Hematopoietic multipotent progenitor cell treated with erythropoietin and hydrocortisone succinate and interleukin-3 and kit ligand, for 6 days (in vitro differentiated cells): Measurements from ENCODE around the gene SIRPD.
"Not testable (repeated sequence)": the region's sequence is repeated elsewhere in the genome, so short reads cannot be mapped to it uniquely, and the experiment has no call there.

Experiments used
- DNase-seq: peaks from one replicate; pipeline ENCODE4 v3.0.0-alpha.2; 2015

The SIRPD gene

DNA sequence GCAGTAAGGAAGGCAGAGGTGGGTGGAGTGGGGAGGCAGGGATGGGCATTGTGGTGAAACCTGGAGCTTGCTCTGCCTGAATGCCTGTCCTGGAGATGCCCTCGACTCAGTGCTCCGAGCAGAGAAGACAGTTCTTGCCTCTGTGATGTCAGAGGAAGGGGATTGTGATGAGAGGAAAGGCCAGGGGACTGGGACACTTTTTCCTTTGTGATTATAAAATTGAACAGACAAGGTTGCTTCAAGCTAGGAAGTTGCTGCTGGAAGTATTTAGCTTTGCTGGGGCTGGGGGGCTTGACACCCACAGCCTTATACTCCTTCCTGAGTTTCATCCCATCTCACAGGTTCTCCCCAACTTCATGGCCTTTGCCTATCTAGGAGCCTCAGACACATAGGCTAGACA, at the start of gene SIRPD:
TSS of gene SIRPD (minus strand) at position 101 of the 400 bp plus-strand sequence. CDS start at position 49, 52 bp downstream.
- DNase-seq: no peak

DNA sequence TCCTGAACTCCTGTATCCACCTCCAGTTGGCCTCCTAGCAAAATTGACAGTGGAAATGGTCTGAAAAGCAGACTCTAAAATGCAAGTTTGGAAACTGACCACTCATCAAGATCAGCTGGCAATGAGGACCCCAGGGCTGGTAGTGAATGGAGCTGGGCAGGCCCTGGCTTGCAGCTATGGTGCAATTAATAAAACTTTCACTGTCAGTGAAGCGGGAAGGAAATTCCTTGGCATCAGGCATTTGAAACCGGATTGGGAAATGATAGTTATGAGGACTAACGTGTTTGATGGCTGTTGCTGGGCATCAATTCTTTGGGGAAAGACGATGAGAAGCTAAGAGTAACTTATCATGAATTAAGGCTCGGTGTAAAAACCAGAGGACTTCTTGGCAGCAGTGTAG, 43.2 kb upstream of the SIRPD start:
- DNase-seq: no peak

DNA sequence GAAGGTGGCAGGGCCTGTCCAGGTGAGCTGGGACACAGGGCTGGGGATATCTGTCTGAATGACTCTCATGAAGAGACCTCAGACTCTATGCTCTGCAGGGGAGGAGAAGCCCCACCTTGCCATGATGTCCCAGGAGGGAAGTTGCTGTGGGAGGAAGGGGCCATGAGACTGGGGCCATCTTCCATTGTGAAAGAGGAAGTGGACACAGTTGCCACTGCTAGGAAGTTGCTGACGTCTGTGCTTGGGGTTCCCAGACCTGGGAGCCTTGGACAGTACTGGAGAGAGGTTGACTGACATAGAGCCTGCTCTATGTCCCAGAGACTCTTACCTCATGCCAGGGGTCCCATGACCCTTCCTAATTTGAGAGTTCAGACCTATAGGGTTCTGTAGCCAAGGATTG, 37.8 kb upstream of the SIRPD start:
- peak; percentile 22 for DNase-seq

DNA sequence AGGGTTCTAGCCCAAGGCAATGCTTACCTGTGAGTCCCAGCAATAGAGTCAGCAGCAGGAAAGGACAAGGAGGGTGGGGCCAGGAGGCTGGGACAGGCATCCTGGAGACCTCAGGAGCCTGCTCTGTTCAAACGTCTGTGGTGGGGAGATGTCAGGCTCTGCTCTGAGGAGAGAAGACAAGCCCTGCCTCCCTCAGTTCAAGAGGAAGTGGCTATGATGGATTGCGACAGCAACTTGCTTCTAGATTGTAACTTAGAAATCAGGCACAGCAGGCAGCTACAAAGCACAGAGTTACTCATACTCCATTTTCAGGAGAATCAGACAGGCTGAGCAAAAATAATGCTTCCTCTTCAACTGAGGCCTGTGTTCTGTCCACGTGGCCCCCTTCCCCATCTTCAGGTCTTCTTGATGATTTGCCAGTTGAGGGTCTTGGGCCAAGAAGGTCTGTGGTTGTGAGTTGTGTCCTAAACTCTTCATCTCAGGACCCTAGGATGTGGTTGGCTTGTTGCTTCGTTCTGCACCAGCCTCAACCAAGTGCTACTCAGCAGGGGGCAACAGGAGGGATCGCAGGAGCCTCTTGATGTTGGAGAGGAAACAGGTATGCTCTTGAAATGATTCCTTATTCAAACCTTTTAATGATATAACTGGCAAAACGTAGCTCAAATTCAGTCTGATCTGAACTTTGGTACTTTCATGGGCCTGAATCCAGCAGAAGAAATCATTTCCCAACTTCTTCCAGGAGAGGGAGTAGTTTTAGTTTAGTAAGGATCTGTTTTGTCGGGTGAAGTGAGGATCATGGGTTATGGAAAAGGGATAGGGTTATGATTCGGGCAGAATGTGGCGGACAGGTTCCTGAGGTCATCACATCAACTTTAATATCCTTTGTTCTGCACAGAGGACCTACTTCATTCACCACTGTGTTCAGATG, 31.3 kb upstream of the SIRPD start:
- DNase-seq: peak; percentile 85

DNA sequence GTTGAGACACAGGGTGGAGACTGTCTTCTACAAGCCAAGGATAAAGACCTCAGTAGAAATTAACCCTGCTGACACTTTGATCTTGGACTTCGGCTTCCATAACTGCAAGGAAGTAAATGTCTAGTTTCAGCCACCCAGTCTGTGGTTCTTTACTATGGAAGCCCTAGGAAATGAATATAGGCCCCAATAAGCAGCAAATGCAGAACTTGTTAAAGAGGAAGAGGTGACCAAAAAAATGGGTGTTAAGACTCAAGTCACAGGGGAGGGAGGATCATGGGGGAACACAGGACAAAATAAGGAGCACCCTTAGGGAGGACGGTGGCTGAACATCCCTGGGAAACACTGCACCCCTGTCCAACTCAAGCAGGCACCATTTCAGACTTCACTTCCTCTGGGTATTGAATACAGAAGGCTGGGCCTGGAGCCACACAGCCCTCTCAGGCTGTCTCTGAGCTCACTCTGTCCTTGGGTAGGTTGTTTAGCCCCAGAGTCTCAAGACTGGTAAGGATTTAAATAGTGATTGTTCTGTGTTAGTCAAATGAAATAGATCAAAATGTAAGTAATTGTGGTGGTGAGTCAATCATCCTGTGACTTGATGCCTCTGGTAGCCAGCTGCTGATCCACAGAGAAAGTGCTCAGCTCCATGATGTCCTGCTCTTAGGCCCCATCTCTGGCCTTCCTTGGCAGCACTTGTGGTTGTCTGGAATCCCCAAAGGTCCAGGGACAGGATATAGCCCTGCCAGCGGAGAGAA, 30.5 kb upstream of the SIRPD start:
- peak; percentile 47 for DNase-seq

DNA sequence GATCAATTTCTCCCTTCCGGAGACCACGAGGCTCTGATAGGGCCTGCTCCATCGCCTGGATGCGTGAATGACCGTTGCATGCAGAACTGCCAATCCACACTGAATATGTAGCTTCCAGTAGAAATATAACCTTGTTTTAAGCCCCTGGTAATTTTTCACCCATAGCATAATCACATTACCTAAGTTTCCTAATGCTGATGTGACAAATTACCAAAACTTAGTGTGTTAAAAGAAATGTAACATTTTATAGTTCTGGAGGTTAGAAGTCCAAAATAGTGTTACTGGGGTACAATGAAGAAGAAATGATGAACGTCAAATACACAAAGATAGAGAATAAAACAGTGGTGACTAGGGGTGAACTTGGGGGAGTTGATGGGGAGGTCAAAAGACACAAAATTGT, 22.0 kb upstream of the SIRPD start:
- DNase-seq: no peak

DNA sequence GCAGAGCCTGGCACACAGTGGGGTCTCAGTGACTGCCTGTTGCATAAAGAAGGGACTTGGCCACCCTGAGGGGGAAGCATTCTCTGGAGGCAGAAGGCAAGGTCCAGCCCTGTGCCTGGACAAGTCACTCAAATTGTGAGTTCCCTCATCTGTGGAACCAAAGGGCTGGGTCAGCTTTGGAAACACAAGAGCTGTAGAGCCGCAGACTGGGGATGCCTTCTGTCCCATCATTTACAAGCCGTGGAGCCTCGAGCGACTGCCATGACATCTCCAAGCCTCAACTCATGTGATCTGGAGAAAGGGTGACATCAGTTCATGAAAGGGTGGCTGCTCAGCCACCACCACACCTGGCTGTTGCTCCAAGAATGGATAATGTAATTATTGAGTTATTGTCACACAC, 20.4 kb upstream of the SIRPD start:
- no peak for DNase-seq

DNA sequence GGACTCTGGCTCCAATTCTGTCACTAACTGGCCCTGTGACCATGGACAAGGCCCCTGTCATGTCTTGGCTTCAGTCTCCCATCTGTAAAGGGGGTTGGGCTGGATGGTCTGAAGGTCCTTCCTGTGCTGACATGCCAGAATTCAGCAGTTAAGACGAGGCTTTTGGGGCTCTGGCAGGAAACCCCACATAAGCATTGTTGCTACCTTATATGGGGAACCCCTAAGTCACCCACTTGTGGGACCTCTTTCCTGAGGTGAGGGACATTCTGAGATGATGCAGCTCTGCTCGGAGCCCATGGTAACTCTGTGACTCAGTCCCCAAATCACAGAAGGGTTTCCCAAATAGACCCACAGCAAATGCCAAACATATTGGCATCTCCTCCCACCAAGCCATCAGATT, 19.8 kb upstream of the SIRPD start:
- DNase-seq: not testable (repeated sequence)

DNA sequence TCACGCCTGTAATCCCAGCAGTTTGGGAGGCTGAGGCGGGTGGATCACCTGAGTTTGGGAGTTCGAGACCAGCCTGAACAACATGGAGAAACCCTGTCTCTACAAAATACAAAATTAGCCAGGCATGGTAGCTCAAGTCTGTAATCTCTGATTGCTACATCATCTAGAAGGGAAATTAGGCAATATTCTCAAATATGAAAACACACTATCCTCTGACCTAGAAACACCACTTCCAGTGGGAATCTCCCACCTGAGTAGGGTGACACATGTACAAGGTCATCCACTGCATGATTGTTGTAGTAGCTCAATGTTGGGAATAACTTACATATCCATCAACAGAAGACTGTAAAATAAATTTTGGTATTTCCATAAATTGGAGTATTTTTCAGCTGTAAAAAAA, 19.1 kb upstream of the SIRPD start:
- DNase-seq: peak; percentile 20

DNA sequence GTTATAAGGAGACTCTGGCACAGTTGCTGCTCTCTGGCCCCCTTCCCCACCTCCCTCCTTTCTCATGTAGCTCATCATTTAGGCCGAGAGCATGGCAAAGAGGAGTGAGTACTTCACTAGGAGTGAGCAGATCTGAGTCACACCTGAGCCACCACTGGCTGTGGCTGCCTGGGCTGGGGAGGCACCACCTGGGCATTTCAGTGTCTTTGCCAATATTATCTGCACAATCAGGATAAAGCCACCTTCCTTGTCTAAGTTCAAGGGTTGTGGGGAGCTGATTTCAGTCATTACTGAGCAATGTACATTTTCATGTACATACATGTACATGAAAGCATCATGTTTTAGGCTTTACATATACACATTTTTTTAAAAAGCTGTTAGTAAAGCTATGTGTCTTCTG, 18.5 kb upstream of the SIRPD start:
- not testable (repeated sequence) for DNase-seq

DNA sequence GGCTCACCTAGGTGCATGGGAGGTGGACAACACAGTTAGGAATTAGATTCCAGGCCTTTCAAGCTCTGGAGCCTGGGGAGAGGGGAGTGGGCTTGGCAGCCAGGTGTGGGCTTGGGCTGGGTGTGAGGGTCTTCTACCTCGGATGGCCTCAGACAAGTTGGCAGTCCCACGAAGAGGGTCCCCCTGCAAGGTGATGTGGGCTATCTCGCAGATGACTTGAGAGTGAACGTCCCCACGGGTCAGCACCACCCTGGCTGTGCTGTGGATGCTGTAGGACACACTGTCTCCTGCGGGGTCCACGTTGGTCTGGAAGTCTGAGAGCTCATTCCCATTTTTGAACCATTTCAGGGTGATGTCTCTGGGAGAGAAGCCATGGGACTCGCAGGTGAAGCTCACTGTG, 14.1 kb upstream of the SIRPD start:
- not testable (repeated sequence) for DNase-seq

DNA sequence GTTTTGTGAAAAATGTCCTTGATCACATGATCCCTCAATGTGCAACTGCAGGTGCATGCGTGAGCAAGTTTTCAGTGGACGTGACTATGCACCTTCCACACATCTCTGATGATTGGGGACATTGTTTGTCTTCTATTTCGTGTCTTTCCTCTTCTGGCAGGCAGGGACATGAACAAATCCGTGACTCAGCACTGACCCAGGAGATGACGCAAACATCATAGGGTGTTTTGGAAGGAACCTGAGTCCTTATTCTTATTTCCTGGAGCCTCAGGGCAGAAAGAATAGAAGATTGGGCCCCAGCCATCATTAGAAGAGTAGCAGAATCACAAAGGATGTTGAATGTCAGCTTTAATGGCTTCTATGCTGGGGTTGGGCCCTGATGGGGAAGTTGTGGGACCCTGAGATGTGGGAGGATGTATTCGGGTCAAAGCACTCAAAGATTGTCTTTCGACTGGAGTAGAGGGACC, 11.9 kb upstream of the SIRPD start:
- DNase-seq: peak; percentile 8

DNA sequence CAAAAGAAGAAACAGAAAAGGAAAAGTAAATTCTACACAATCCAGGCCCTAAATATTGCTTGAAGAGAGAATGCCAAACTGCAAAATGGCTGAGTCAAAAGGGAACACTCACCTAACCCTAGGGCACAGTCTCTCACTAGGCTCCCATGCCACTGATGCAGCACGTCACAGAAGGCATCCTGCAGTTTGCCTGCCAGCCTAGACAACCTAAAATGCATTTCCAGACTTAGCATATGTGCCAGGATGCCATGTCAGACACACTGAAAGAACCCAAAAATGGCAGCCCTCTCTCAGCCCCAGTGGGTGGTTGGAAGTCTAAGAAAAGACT, 10.6 kb upstream of the SIRPD start:
- DNase-seq: no peak

DNA sequence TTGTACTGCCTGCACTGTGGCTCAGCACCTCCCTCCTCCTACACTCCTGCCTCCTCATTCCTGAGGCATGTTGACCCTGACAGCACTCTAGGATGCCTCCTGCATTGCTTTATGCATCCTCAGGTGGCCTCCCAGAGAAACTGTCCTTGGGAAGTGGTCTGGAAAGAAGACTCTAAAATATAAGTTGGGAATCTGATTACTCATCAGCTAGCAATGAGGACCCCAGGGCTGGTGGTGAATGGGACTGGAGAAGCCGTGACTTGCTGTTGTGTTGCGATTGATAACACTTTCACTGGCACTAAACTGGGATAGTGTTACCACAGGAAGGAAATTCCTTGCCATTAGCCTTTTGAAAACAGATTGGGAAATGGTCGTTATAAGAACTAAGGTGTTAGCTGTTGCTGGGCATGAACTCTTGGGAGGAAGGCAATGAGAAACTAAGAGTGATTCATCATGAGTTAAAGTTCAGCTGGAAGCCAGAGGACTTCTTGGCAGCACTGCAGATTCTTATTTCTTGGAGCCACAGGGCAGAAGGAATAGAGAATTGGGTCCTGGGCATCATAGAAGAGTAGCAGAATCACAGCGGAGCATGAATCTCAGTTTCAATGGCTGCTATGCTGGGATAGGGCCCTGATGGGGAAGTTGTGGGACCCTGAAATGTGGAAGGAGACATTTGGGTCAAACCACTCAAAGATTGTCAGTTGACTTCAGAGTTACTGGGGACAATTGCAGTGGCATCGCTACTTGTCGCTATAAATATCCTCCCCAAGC, 10.1 kb upstream of the SIRPD start:
- no peak for DNase-seq

DNA sequence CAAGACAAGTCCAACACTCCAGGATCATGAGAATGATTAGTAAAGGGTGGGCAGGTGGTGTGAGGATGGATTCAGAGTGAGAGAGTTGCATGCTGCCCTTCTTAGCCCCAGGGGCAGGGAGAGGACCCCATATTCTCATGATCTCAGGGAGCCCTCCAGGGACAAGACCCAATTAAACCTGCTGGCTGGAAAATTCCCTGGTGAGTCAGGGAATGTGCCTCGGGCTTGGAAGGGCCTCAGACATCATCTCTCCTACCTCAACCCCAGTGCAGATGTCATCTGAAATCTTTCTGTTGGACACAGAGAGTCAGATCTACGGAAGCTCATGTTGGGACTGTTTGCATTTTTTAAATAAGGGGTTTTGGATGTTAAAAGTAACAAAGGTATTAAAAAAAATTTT, 9.2 kb upstream of the SIRPD start:
- DNase-seq: no peak

DNA sequence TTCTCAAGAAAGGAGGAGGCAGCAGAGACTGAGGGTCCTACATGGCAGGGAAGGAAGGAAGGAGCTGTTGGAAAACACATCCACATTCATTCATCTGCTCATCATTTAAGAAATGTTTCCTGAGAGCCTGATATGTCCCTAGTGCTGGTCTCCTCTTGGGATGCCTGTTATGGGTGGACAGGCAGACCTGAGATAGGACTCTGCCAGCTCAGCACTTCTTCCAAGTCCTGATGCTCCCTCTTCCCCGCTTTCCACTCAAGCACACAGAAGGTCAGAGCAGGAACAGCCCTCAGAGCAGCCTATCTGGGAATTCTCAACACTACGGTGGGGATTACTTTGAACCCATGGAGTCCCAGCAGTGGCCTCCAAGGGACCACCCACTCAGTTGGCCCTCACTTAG, 8.0 kb upstream of the SIRPD start:
- DNase-seq: no peak

DNA sequence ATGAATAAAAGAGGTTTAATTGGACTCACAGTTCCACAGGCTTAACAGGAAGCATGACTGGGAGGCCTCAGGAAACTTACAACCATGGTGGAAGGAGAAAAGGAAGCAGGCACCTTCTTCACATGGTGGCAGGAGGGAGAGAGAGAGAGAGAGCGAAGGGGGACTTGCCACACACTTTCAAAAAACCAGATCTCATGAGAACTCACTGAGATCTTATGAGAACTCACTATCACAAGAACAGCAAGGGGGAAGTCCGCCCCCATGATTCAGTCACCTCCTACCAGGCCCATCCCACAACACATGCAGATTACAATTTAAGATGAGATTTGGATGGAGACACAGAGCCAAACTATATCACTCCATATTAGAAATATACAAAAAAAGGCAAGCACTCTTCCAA, 6.1 kb upstream of the SIRPD start:
- no peak for DNase-seq

DNA sequence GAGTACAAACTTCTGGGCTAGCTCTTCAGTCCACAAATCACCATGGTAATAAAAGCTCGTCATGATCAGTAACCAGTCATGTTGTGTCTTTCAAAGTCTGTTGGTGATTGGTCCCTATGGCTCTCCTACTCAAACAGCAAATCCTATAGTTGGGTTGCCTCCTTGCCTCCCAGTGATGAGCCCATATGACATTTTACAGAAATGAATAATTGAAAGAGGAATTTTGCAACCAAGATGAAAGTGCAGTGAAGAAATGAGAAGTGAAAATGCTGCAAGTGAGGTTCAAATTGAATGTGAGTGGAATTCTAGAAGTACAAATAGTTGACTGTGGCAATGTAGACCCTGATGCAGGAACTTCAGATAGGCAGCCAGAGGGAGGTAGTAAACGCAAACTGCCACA, 5.1 kb upstream of the SIRPD start:
- DNase-seq: no peak

DNA sequence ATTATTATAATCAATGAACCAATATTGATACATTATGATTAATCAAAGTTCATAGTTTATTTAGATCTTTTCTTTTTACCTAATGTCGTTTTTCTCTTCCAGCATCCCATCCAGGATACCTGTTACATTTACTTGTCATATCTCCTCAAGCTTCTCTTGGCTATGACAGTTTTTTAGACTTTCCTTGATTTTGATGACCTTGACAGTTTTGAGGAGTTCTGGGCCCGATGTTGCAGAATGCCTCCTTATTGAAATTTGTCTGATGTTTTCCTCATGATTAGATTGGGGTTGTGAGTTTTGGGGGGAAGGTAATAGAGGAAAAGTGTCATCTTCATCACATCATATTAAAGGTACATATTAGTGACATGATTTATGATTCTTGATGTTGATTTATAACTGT, 3.8 kb upstream of the SIRPD start:
- DNase-seq: no peak

DNA sequence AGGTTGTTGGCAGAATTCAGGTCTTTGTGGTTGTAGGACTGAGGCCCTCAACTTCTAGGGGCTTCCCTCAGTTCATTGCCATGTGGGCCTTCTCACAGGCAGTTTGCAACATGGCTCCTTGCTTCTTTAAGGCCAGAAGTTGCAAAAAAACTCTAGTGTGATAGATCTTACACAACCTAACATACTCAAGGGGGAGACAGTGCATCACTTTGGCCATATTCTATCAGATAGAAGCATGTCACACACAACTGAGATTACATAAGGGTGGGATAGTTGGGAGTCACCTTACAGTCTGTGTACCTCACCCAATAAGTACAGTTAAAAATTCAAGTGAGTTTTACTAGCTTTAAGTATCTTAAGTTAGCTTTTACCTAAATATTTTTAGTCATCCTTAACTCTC, 1.6 kb downstream of the SIRPD start:
- no peak for DNase-seq

DNA sequence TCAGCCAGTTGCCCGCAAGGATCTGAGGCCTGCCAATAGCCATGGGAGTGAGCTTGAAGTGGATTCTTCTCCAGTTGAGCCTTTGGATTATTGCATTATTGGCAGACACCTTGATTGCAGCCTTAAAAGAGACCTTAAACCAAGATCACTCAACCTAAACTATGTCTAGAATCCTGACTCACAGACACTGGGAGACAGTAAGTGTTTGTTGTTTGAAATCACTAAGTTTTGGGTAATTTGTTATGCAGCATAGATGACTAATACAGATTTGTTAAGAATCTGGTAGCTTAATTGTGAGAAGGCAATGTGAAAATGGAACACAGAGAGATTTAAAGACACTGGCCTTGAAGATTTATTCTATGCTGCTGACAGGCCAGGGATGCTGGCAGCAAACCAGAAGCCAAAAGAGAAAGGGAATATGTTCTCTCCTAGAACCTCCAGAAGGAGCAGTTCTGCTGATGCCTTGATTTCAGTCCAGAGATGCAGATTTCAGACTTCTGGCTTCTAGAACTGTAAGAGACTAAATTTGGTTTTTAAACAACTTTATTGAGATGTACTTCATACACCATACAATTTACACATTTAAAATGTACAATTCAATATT, 17.6 kb downstream of the SIRPD start:
- DNase-seq: no peak

DNA sequence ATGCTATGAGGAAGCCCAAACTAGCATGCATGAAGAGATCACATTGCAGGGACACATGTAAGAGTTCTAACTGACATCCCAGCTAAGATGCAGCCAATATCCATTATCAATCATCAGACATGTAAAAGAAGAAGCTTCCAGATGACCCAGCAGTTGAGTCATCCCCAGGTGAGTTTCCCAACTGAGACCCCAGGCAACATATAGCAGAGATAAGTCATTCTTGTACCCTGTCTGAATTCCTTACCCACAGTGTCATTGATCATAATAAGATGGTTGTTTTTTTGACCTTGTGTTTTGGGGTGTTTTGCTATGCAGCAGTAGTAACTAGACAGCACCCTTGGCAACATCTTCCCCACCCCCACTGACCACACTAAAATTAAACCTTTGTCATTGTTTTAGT, 18.9 kb downstream of the SIRPD start:
- no peak for DNase-seq

DNA sequence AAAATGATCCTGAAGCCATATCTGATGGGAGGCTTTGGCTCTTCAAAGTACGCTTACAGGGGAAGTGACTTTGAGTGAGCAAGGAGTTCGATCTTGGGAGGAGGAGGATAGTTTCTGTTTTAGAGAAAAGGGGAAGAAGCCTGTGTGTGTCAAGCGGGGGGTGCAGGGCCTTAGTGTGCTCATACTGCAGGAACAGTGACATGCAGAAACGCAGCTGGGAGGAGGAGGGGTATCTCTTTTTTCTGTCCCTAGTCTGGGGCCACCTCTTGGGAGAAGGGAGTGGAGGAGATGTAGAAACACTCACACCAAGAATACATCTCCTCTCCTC, 19.8 kb downstream of the SIRPD start:
- peak; percentile 80 for DNase-seq
